GM18505 (cell line): ENCODE results near the gene CCNC.

ENCODE experiments used
- ATAC-seq: cut with Tn5 transposase; IDR thresholded peaks from one replicate; pipeline ENCODE4 v1.9.1; 2021; ENCODE audit not compliant: unreplicated experiment
- POLR2A ChIP-seq: IDR thresholded peaks from 4 replicates; pipeline ENCODE4 v1.6.1; 2011; ENCODE audit warnings: borderline replicate concordance; ENCODE audit not compliant: insufficient read depth, insufficient read length; ENCODE audit errors: extremely low read depth

CCNC gene, protein sequence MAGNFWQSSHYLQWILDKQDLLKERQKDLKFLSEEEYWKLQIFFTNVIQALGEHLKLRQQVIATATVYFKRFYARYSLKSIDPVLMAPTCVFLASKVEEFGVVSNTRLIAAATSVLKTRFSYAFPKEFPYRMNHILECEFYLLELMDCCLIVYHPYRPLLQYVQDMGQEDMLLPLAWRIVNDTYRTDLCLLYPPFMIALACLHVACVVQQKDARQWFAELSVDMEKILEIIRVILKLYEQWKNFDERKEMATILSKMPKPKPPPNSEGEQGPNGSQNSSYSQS

DNA sequence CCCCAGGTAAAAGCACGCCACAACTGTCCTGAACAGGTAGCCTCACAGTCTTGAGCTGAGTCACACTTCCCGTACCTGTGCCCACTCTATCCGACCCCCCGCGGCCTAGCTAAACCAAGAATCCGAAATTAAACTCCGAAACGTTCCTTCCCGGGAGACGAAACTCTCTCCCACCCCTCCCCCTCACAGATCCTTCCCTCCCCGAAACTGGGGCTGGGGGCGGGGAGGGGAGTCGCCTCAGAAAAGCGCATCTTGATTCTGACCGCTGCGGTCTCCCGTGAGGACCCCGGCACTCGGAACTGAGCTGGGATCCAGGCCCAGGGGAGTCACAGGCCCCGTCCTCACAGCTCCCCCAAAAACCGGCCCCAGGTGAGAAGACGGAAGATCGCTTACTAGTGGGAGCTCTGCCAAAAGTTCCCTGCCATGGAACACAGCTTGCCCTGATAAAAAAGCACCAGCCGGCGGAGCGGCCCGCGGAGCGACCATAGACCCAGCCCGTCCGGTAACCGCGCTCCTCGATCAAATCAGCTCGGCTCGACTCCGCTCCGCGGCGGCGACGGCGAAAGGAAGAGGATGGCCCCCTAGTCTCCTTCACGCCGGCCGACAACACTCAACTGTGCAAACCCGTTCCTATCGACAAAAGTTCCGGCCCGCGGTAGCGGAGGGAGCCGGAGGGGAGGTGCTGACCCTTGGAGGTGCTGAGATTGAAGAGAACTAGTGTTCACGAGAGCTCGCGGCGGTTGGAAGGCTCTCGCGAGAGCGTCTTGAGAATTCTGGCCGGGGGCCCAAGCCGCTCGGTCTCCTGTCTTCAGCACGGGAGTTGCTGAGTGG, at the start of gene CCNC:
Gene CCNC (minus strand): TSS at position 558 of the 831 bp plus-strand sequence. CDS start 133 bp downstream, at position 425.
- peak; percentile 99 for ATAC-seq
- peak; percentile 94 for TF ChIP-seq POLR2A

DNA sequence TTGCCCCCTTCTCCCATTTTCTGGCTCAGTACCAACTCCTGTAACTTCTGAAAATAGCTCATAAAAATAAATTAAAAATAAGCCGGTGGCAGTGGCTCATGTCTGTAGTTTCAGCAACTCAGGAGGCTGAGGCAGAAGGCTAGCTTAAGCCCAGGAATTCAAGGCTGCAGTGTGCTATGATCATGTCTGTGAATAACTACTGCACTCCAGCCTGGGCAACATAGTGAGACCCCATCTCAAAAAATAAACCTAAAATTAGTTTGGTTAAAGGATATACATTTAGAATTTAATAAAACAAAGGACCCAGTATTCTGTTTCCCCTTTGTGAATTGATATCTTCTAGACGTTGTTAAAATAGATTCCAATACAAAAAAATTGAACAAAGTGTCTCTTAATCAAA, 48.7 kb upstream of the CCNC start:
- ATAC-seq, result no peak
- no peak for TF ChIP-seq POLR2A

DNA sequence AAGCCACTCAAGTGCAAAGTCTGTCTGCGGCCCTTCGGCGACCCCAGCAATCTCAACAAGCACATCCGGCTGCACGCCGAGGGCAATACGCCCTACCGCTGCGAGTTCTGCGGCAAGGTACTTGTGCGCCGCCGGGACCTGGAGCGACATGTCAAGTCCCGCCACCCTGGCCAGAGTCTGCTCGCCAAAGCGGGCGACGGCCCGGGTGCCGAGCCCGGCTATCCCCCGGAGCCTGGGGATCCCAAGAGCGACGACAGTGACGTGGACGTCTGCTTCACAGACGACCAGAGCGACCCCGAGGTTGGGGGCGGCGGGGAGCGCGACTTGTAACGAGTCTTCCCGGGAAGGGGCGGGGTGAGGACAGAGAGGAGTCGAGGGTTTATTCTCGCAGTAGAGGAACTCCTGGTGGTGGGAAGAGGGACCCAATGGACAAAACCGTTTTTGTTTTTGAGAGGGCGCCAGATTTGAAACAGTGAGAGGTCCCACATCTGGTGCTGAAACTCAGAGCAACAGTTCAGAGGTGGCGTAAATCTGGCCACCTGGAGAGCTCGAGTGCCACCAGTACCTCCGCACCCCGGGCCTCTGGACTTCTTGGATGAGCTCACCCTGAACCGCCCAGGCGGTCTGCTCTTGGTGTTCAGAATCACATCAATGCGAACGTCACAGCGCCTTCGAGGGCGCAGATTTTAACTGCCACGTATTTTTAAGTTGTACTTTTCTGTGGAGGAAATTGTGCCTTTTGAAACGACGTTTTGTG, 46.1 kb upstream of the CCNC start:
- TF ChIP-seq POLR2A, result no peak
- ATAC-seq, result peak; percentile 16

DNA sequence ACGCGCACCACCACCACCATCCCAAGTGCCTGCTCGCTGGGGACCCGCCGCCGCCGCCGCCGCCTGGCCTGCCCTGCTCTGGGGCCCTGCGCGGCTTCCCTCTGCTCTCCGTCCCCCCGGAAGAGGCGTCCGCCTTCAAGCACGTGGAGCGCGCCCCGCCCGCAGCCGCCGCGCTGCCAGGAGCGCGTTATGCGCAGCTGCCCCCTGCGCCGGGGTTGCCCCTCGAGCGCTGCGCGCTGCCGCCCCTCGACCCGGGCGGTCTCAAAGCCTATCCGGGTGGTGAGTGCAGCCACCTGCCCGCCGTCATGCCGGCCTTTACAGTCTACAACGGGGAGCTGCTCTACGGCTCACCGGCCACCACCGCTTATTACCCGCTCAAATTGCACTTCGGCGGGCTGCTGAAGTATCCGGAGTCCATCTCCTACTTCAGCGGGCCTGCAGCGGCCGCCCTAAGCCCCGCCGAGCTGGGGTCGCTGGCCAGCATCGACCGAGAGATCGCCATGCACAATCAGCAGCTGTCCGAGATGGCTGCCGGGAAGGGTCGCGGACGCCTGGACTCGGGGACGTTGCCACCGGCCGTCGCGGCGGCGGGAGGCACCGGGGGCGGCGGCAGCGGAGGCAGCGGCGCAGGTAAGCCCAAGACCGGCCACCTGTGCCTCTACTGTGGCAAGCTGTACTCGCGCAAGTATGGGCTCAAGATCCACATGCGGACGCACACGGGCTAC, 45.4 kb upstream of the CCNC start:
- peak; percentile 59 for ATAC-seq

DNA sequence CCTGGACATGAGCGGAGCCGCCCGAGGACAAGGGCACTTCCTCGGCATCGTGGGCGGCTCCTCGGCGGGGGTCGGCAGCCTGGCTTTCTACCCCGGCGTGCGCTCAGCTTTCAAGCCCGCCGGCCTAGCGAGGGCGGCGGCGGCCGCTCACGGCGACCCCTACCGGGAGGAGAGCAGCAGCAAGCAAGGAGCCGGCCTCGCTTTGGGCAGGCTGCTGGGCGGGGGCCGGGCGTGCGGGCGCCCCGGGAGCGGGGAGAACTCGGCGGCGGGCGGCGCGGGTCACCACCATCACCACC, 44.9 kb upstream of the CCNC start:
- TF ChIP-seq POLR2A, result no peak
- ATAC-seq, result peak; percentile 66

More for the DNA sequence above, 45.4 kb upstream of the CCNC start:
- TF ChIP-seq POLR2A, result no peak

DNA sequence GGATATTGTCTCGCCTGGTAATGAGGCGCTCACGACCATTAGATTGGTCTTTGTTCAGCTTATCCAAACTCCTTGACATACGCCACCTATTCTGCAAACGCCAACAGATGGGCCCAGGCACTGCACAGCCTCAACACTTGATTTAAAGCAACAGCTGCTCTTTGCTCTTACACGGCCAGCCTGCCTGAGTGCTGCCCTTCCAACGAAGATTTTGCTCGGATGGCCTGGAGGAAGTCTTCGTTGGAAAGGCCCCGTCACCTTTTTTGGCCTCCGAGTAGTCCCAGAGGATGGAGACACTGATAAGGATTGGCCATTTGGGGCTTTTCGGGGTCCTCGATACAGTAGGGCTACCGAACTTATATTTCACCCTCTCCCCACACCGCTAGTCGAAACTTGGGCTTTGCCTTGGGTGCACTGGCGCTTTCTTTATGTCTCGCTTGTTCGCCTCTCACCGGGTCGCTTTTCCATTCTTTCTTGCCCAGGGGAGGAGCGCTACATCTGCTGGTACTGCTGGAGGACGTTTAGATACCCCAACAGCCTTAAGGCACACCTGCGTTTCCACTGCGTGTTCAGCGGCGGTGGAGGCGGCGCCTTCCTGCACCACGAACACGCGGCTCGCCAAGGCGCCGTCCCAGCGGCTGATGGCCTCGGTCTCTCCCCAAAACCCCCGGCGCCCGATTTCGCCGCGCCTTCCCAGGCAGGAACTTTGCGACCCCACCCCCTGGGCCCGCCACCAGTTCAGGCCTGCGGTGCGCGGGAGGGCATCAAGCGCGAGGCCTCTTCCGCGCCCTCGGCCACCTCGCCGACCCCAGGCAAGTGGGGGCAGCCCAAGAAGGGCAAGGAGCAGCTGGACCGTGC, 44.3 kb upstream of the CCNC start:
- ATAC-seq, result peak; percentile 10
- TF ChIP-seq POLR2A, result no peak

DNA sequence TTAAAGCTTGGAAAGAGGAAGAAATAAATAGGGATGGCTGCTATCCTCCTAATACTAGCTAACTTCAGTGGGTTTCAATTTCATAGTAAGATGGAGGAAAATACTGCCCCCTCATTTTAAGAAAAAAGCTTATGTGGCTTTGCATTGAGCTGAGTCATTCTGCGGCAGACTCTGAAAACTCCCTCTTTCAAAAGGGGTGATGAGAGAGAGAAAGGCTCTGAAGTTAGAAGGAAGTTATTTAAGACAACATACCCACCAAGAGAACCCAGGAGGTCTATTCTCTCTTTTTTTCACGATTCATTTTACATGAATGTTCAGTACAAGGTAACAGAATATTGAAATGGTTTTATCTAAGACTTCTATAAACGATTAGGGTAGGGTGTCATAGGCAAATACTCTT, 42.7 kb upstream of the CCNC start:
- no peak for TF ChIP-seq POLR2A
- ATAC-seq, result peak; percentile 42

DNA sequence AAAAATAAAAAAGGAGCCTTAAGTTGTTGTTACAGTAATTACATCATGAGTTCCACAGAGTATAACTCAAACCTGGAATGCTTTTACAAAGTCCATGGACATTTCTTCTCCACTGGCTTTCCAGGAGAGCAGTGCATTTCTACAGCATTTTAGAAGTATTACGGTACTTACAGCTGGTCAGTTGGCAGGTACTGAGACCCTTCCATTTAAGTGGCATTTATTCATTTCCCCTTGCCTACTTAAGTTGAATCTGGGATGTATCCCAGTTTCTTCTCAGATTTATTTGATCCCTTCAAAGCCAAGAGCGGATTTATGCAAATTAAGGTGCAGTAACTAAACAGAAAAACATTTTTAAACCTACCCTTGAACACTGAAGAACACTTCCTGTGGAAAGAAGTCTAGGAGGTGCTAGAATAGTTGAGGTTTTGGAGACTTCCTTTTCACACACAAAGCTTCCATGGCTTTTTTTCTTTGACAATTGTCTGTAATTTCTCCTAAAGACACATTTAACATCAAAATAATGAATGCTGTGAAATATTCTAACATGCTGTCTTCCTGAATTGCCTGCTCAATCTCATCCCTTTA, 41.5 kb upstream of the CCNC start:
- no peak for TF ChIP-seq POLR2A
- no peak for ATAC-seq

DNA sequence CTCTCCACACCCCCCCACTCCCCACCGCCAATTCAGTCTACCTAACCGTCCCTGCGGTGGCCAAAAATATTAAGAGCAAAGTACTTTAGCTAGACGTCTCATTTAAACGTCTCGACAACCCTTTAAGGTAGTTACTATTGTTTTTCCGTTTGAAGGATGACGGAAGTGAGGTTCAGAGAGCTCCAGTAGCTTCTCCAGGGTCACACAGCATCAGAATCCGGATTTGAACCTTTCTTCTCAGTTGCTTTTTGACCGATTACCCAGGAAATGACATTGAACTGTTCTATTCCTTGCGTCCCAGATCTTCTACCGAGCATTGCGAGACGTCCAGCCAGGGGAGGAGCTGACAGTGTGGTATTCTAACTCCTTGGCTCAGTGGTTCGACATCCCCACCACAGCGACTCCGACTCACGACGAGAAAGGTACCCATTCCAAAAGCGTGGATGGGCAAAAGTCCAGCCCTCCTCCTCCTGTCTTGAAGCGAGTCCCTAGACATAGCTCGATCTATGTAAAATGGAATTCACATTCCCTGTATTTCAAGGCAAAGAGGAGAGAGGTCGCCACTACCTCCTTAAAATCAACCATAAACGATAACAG, 40.5 kb upstream of the CCNC start:
- no peak for ATAC-seq
- TF ChIP-seq POLR2A, result no peak

DNA sequence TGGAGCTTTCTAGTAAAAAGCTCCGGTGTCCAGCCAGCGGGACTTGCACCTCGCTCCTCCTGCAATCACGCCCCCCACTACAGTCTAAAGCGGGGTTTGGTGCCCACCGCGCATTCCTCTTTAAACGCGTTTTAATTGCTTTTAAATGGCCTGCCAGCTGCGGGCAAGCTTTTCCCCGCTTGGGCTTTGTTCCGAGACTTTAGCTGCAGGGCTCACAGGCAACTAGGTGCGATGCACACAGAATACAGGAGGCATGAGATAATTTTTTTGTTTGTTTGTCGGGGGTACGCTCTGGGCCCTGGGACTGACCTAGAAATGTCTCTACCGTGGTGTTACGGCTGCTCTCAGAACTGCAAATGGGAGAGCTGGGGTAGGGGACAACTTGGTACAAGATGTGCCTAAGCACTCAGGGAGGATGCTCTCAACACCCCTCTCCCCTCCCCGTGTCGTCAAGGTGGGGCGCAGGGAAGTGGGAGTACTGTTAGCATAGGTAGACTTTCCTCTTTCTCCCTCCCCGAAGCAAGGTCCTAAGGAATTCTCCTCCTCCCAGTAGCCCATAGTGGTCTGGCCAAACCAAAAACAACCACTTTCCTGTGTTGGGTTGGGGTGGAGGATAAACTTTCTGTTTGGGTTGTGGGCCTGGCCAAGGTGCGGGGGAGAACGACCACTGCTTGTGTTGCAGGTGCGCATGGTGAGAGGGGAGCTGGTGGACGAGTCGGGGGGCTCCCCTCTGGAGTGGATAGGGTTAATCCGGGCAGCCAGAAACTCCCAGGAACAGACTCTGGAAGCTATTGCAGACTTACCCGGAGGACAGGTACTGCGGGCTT, 39.8 kb upstream of the CCNC start:
- no peak for TF ChIP-seq POLR2A

DNA sequence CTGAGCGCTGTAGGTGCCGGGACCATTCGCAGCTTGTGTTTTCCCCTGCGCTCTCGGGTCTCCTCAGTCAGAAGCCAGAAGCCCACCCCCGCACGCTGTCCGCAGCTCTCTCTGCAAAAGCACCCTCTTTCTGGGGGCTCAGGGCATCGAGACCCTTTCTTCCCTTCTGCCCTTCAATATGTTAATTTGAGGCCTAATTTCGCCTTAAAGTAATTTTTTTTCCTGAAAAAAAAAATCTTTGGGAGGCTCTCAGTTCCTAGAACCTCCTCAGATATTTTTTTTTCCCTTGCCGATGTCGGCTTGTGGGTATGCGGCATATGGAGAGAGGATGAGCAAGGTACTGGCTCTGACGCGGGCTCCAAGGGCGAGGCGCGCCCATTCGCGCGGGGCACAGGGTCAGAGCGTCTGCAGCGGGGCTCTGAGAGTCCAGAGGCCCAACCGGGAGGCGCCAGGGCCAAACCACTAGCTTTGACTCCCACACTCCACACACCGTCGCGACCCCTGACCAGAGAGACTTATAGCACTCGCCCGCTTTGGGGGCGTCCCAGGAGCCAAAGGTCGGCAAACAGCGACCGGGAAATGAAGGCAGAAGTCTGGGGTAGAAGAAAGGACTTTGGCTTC, 39.1 kb upstream of the CCNC start:
- no peak for ATAC-seq
- no peak for TF ChIP-seq POLR2A

More for the DNA sequence above, 39.8 kb upstream of the CCNC start:
- ATAC-seq, result no peak
